ENCODE measurements around the gene CCDC141. TPM values are rescaled to one million over a fixed set of nuclear protein-coding genes. Genes with fewer than 3 reads are reported as not detected.

CCDC141 gene
- polyA plus RNA-seq, 1 donor from 2014 or later = 0.27 TPM

GRCh38 chr2:178829981-178830380 is 220.0 kb downstream of the CCDC141 start:
- Histone ChIP-seq H3F3A (ENCODE audit: insufficient read depth, low read length, poor library complexity, severe bottlenecking) (no peaks in the 10 kb centered on the region), H3K4me2 (ENCODE audit: low read length) (no peak overlapping the region), H3K36me3 (ENCODE audit: insufficient read depth, low read length) (no peaks in the 10 kb centered on the region), H3K9me3 (ENCODE audit: low read length) (no peaks in the 10 kb centered on the region), H4K20me1 (ENCODE audit: insufficient read depth) (no peaks in the 10 kb centered on the region), H3K27ac (ENCODE audit: low read length) (no peak overlapping the region), H3K79me2 (replicated peaks; ENCODE audit: insufficient read depth, low read length) (no peaks in the 10 kb centered on the region), H2AFZ (ENCODE audit: low read depth, low read length) (no peak overlapping the region), H3K9me2 (ENCODE audit: insufficient read depth, low read length) (no peaks in the 10 kb centered on the region), H3K9ac (ENCODE audit: low read length) (no peak overlapping the region), H3K4me3 (ENCODE audit: low read length) (no peak overlapping the region), H3K27me3 (ENCODE audit: insufficient read depth, low read depth, low read length) (no peaks in the 10 kb centered on the region)
- TF ChIP-seq REST (IDR thresholded peaks at IDR 0.05; ENCODE audit: borderline replicate concordance) (no peak), TAF1 (IDR thresholded peaks at IDR 0.05; ENCODE audit: low read depth) (no peak), MXI1 (conservative IDR thresholded peaks at IDR 0.05; ENCODE audit: poor library complexity, severe bottlenecking) (no peak), CTCF (IDR thresholded peaks at IDR 0.05; ENCODE audit: poor library complexity, severe bottlenecking) (no peak), EP300 (conservative IDR thresholded peaks at IDR 0.05; ENCODE audit: poor library complexity, severe bottlenecking) (no peak), EZH2 (IDR thresholded peaks at IDR 0.05; ENCODE audit: borderline replicate concordance, insufficient read depth, low read length, poor library complexity, severe bottlenecking) (no peak), SMC3 (conservative IDR thresholded peaks at IDR 0.05; ENCODE audit: poor library complexity) (no peak), POLR2AphosphoS5 (IDR thresholded peaks at IDR 0.05) (no peak), RAD21 (conservative IDR thresholded peaks at IDR 0.05) (no peak)

GRCh38 chr2:178829299-178829960 is 220.5 kb downstream of the CCDC141 start:
- no peak overlapping the region for H3K27ac ChIP-seq (ENCODE audit: low read length)
- no peaks in the 10 kb centered on the region for H4K20me1 ChIP-seq (ENCODE audit: insufficient read depth)
- no peaks in the 10 kb centered on the region for H3F3A ChIP-seq (ENCODE audit: insufficient read depth, low read length, poor library complexity, severe bottlenecking)
- H3K9me2 ChIP-seq (ENCODE audit: insufficient read depth, low read length) = no peaks in the 10 kb centered on the region
- H3K36me3 ChIP-seq (ENCODE audit: insufficient read depth, low read length) = no peaks in the 10 kb centered on the region
- H3K4me3 ChIP-seq (ENCODE audit: low read length) = no peak overlapping the region
- no peaks in the 10 kb centered on the region for H3K9me3 ChIP-seq (ENCODE audit: low read length)
- no peak overlapping the region for H3K9ac ChIP-seq (ENCODE audit: low read length)
- no peaks in the 10 kb centered on the region for H3K27me3 ChIP-seq (ENCODE audit: insufficient read depth, low read depth, low read length)
- TF ChIP-seq MXI1 (conservative IDR thresholded peaks at IDR 0.05; ENCODE audit: poor library complexity, severe bottlenecking) (no peak), TAF1 (IDR thresholded peaks at IDR 0.05; ENCODE audit: low read depth) (no peak), EZH2 (IDR thresholded peaks at IDR 0.05; ENCODE audit: borderline replicate concordance, insufficient read depth, low read length, poor library complexity, severe bottlenecking) (no peak), POLR2AphosphoS5 (IDR thresholded peaks at IDR 0.05) (no peak), CTCF (IDR thresholded peaks at IDR 0.05; ENCODE audit: poor library complexity, severe bottlenecking) (no peak), RAD21 (conservative IDR thresholded peaks at IDR 0.05) (no peak), EP300 (conservative IDR thresholded peaks at IDR 0.05; ENCODE audit: poor library complexity, severe bottlenecking) (no peak), SMC3 (conservative IDR thresholded peaks at IDR 0.05; ENCODE audit: poor library complexity) (no peak), REST (IDR thresholded peaks at IDR 0.05; ENCODE audit: borderline replicate concordance) (no peak)
- no peak overlapping the region for H3K4me2 ChIP-seq (ENCODE audit: low read length)
- H3K79me2 ChIP-seq (replicated peaks; ENCODE audit: insufficient read depth, low read length) = no peaks in the 10 kb centered on the region
- no peak overlapping the region for H2AFZ ChIP-seq (ENCODE audit: low read depth, low read length)

Data from neural cell (in vitro differentiated cells).